GM21423 (cell line): ENCODE results near the gene FAHD2A.
A peak's percentile ranks its signal among the peaks of the same experiment; 100 is the strongest.
"Not testable (repeated sequence)": the region's sequence is repeated elsewhere in the genome, so short reads cannot be mapped to it uniquely, and the experiment has no call there.

ENCODE experiments used
- ATAC-seq: cut with Tn5 transposase; IDR thresholded peaks from one replicate; pipeline ENCODE4 v1.9.1; 2021; ENCODE audit warnings: mild to moderate bottlenecking, moderate library complexity; ENCODE audit not compliant: unreplicated experiment

FAHD2A gene

GRCh38 chr2:95375532-95376150 lies 26.9 kb upstream of the FAHD2A start:
- ATAC-seq: no peak

DNA sequence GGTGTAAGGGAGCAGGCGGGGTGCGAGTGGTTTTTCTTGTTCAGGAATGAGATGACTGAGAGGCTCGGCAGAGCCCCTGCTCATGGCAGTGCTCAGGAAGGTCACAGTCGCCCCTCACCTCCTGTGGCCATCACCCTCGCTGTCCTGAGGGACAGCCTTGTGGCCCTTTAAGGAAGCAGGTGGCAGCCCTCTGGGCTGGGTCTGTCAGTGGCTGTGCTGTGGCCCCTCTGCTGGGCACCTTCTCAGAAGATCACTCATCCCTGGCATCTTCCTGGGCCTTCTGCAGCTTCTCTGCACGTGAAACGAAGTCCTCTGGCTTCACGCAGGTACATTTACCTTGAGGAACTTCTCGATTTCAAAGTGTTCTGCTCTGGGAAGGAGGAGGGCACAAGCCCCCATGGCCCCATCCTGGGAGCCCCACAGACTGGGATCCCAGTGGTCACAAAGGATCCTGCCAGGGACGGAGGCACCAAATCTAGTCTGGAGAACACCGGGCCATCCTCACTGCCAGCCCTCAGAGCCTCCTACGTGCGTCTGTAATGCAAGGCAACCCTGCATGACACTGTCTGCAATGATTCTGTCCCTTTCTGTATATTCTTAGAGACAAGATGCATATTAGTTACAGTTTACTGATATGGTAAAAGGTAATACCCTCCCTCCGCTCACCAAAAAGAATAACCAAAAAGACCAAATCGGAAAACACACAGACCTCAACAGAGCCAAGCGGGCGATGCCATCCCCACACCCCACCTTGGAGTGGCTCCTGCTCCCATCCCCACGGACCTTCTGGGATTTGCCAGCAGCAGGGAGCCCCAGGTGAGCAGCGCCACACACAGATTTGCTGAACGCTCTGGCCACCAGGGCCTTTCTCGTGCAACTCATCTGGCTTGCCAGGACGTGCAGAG lies 25.9 kb upstream of the FAHD2A start:
- no peak for ATAC-seq

- ATAC-seq: no peak
Measured at GRCh38 chr2:95377216-95378123, 25.0 kb upstream of the FAHD2A start.

GRCh38 chr2:95378281-95378680 lies 24.2 kb upstream of the FAHD2A start:
- ATAC-seq: not testable (repeated sequence)

GRCh38 chr2:95379371-95379831 lies 23.1 kb upstream of the FAHD2A start:
- no peak for ATAC-seq

GRCh38 chr2:95380280-95380679 lies 22.2 kb upstream of the FAHD2A start:
- ATAC-seq: no peak

GRCh38 chr2:95380731-95381130 lies 21.8 kb upstream of the FAHD2A start:
- no peak for ATAC-seq

- no peak for ATAC-seq
Measured at GRCh38 chr2:95381212-95382191, 21.0 kb upstream of the FAHD2A start.

DNA sequence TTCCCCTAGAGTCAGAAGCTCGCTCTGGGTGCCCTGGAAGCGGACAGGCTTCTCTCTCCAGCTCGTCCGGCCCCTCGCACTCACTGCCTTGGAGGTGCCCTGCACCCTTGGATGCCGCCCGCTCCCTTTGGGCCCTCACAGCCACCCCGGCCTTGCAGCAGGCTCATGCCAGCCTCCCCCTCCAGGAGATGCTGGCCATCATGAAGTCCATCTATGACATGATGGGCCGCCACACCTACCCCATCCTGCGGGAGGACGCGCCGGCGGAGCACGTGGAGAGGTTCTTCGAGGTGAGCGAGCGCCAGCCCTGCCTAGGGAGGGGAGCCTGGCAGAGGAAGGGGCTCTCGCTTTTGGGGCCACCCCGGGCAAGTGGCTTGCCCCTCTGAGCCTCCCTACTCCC lies 20.3 kb upstream of the FAHD2A start:
- no peak for ATAC-seq

DNA sequence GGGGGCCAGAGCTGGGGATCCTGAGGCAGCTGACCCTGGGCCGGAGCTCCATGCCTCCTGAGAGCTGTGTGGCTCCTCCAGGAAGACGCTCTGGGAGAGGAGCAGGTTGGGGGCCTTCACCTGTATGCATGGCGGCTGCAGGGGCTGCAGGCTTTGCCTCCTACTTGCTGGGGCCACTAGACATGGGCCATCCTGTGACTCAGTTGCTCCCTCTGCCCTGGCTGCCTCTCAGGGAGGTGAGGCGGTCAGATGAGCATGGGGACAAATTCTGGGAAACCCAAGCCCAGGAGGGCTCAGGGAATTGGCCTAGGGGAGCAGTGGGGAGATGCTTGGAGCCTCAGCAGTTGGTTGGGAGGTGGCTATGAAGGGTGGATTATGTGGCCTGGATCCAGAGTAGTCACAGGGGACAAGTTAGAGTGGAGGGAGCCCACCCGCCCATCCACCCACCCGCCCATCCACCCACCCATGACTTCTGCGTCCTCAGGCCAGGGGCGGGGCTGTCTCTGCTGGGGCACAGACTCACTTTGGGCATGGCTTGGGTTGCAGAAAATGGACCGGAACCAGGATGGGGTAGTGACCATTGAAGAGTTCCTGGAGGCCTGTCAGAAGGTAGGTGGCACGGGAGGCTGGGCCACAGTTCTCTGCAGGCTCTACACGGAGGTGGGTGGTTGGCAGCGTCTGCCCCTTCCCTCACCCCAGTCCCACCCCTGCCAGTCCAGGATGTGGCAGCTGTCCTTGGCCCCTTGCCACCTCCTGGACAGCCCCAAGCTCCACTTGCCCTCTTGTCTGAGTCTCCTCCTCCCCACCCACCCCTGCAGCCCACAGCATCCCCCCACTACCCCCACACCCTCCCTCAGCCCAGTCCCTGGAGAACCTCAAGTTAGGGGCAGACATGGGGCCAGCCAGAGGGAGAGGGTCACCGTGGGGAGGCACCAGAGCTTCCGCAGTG lies 19.5 kb upstream of the FAHD2A start:
- no peak for ATAC-seq

GRCh38 chr2:95383635-95384027 lies 18.9 kb upstream of the FAHD2A start:
- ATAC-seq: no peak

DNA sequence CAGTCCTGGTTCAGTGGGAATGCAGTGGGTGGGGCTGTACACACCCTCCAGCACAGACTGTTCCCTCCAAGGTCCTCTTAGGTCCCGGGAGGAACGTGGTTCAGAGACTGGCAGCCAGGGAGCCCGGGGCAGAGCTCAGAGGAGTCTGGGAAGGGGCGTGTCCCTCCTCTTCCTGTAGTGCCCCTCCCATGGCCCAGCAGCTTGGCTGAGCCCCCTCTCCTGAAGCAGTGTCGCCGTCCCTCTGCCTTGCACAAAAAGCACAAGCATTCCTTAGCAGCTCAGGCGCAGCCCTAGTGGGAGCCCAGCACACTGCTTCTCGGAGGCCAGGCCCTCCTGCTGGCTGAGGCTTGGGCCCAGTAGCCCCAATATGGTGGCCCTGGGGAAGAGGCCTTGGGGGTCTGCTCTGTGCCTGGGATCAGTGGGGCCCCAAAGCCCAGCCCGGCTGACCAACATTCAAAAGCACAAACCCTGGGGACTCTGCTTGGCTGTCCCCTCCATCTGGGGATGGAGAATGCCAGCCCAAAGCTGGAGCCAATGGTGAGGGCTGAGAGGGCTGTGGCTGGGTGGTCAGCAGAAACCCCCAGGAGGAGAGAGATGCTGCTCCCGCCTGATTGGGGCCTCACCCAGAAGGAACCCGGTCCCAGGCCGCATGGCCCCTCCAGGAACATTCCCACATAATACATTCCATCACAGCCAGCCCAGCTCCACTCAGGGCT lies 17.5 kb upstream of the FAHD2A start:
- ATAC-seq: no peak

- no peak for ATAC-seq
Measured at GRCh38 chr2:95385570-95385984, 16.9 kb upstream of the FAHD2A start.

DNA sequence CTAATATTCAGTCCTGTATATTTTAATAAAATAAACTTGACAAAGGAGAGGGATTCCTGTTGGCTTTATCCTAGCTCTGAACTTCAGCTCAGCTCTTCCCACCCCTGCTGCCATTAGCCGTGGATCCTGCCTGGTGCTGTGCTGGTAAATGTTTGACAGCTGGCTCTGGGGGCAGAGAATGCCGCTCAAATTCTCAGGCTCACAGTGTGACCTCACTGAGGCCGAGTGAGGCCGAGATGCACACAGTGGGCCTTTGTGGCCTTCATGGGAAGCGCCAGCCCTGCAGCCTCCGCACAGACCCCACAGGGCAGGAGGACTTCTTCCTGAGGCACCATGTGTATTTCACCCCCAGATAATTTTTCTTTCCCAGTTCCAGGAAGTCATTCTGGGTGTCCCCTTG lies 16.5 kb upstream of the FAHD2A start:
- no peak for ATAC-seq

DNA sequence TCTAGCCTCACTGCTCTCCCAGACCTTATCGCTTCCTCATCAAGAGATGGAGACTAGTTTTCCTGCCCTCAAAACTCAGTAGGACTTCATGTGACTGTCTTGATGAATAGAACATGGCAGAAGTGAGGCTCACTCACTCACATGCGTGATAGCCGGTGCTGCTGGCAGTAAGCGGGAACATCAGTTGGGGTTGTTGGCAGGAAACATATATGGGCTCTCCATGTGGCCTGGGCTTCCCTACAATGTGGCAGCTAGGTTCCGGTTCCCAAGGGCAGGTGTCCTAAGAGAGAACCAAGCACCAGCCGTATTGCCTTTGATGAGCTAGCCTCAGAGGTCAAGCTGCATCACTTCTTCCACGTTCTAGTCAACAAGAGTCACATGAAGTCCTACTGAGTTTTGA lies 15.2 kb upstream of the FAHD2A start:
- no peak for ATAC-seq

DNA sequence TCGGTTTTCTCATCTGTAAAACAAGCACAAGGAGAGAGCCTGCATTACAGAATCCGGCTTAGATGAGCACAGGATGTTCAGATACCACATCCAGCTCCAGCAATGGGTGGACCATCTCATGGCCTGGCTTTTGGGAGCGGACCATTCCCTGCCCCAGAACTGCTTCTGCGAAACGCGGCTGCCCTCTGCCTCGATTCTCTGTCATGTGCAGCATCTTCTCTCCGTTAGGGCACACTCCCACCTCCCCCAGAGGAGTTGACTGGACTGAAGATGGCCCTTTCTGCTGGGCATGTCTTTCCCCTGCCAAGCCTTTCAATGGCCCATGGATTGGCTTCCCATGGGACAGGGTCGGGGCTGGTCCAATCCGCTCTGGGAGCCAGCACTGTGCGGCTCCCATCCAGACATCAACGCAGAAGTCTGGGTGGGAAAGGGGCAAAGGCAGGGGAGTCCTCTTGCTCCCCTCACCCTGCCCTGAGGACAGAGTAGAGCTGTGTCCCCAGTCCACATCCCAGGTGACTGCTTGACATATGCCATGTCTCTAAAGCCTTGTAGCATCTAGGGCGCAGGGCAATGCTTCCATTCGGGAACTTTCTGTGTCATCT lies 14.3 kb upstream of the FAHD2A start:
- ATAC-seq: no peak

DNA sequence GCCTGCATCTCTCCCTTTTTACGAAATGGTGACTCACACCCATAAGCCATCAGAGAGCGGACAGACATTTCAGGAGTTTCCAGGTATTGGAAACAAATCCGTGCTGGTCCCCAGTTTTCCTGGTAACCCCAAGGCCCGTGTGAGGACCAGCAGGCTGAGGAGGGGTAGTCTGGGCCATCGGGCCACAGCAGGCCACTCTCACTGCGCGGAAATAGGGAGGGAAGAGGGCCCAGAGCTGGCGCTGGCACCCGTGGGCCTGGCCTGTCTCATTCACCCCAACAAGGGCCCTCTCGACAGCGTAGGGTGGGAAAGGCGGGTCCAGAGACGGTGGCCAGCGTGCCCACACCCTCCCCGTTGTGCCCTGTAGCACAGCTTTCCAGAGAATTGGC lies 13.7 kb upstream of the FAHD2A start:
- ATAC-seq: peak; percentile 16
